Trophoblast cell (in vitro differentiated cells and primary cell): ENCODE results near the gene AGPAT3.

Experiments
- DNase-seq, 2 donors: peaks; one replicate each; pipeline ENCODE4 v3.0.0-alpha.2; 2016
- H2AFZ ChIP-seq: 2 replicates; pipeline ENCODE4 v1.6.1; 2013; ENCODE audit warnings: low read length, moderate library complexity, mild to moderate bottlenecking; ENCODE audit not compliant: insufficient read depth, poor library complexity
- H2AK5ac ChIP-seq: 2 replicates; pipeline ENCODE4 v1.6.1; 2013; ENCODE audit warnings: mild to moderate bottlenecking, low read length
- H2BK120ac ChIP-seq: 2 replicates; pipeline ENCODE4 v1.6.1; 2013; ENCODE audit warnings: low read length, mild to moderate bottlenecking, moderate library complexity; ENCODE audit not compliant: insufficient read depth, poor library complexity
- H2BK12ac ChIP-seq: 2 replicates; pipeline ENCODE4 v1.6.1; 2013; ENCODE audit warnings: mild to moderate bottlenecking, low read length, moderate library complexity
- H2BK5ac ChIP-seq: 2 replicates; pipeline ENCODE4 v1.6.1; 2013; ENCODE audit warnings: low read length, low read depth, moderate library complexity, mild to moderate bottlenecking; ENCODE audit not compliant: poor library complexity
- H3K14ac ChIP-seq: 2 replicates; pipeline ENCODE4 v1.6.1; 2013; ENCODE audit warnings: mild to moderate bottlenecking, low read length
- H3K18ac ChIP-seq: 2 replicates; pipeline ENCODE4 v1.6.1; 2013; ENCODE audit warnings: mild to moderate bottlenecking, low read length
- H3K23ac ChIP-seq: 2 replicates; pipeline ENCODE4 v1.6.1; 2013; ENCODE audit warnings: low read length
- H3K27ac ChIP-seq: 2 replicates; pipeline ENCODE4 v1.5.1; 2013; ENCODE audit warnings: low read depth, mild to moderate bottlenecking, inconsistent platforms, low read length, moderate library complexity
- H3K27me3 ChIP-seq: 2 replicates; pipeline ENCODE4 v1.6.1; 2013; ENCODE audit warnings: inconsistent platforms, mild to moderate bottlenecking, low read length, moderate library complexity; ENCODE audit not compliant: insufficient read depth
- H3K36me3 ChIP-seq, 2 experiments: 1 replicate in 1 of 2; 2 replicates in 1 of 2; pipeline ENCODE4 v1.6.1; 2013; ENCODE audit warnings: low read length in 2 of 2, mild to moderate bottlenecking in 2 of 2, moderate library complexity in 1 of 2; ENCODE audit not compliant: insufficient read depth in 2 of 2, control insufficient read depth in 1 of 2
- H3K4ac ChIP-seq: 2 replicates; pipeline ENCODE4 v1.6.1; 2013; ENCODE audit warnings: low read depth, mild to moderate bottlenecking, low read length, moderate library complexity
- H3K4me1 ChIP-seq, 2 experiments: 1 replicate in 1 of 2; 2 replicates in 1 of 2; pipeline ENCODE4 v1.6.1; 2013; ENCODE audit warnings: low read length in 2 of 2, mild to moderate bottlenecking in 2 of 2, moderate library complexity in 1 of 2; ENCODE audit not compliant: insufficient read depth in 2 of 2, control insufficient read depth in 1 of 2
- H3K4me2 ChIP-seq: 2 replicates; pipeline ENCODE4 v1.6.1; 2013; ENCODE audit warnings: inconsistent platforms, mild to moderate bottlenecking, low read length, moderate library complexity
- H3K4me3 ChIP-seq: 2 replicates; pipeline ENCODE4 v1.5.1; 2013; ENCODE audit warnings: mild to moderate bottlenecking, low read depth, low read length, inconsistent platforms
- H3K79me1 ChIP-seq: one replicate; pipeline ENCODE4 v1.6.1; 2013; ENCODE audit warnings: low read length
- H3K79me2 ChIP-seq: 2 replicates; pipeline ENCODE4 v1.6.1; 2013; ENCODE audit warnings: low read length, mild to moderate bottlenecking; ENCODE audit not compliant: control insufficient read depth, insufficient read depth, poor library complexity
- H3K9ac ChIP-seq: 2 replicates; pipeline ENCODE4 v1.6.1; 2013; ENCODE audit warnings: mild to moderate bottlenecking, low read length
- H3K9me3 ChIP-seq: 2 replicates; pipeline ENCODE4 v1.6.1; 2013; ENCODE audit warnings: low read depth, mild to moderate bottlenecking, control low read depth, inconsistent platforms, low read length; ENCODE audit not compliant: insufficient read depth
- H4K12ac ChIP-seq: 2 replicates; pipeline ENCODE4 v1.6.1; 2013; ENCODE audit warnings: low read depth, mild to moderate bottlenecking, low read length, moderate library complexity
- H4K8ac ChIP-seq: 2 replicates; pipeline ENCODE4 v1.6.1; 2013; ENCODE audit warnings: low read depth, mild to moderate bottlenecking, low read length, moderate library complexity
- H4K91ac ChIP-seq: one replicate; pipeline ENCODE4 v1.6.1; 2013; ENCODE audit warnings: low read depth, mild to moderate bottlenecking, low read length, moderate library complexity
- WGBS: extraction: QIAGEN DNeasy Blood & Tissue Kit; methylation state at CpG from one replicate; pipeline ENCODE4 v1.1.7; 2013; ENCODE audit warnings: missing lambda C conversion rate; ENCODE audit not compliant: insufficient read length, insufficient coverage; ENCODE audit errors: extremely low coverage; 5-methylcytosine and 5-hydroxymethylcytosine counted together

The AGPAT3 gene

GRCh38 chr21:43873673-43874072 lies 8.7 kb downstream of the AGPAT3 start:
- Histone ChIP-seq H3K4ac (no peak overlapping the region), H3K36me3 (peaks cover 2 to 3% of the 10 kb centered on the region in 2 experiments), H2BK120ac (no peak overlapping the region), H3K9me3 (peaks cover 3% of the 10 kb centered on the region), H2AK5ac (no peak overlapping the region), H3K4me1 (no peaks in the 10 kb centered on the region), H3K4me3 (no peak overlapping the region), H4K91ac (no peak overlapping the region), H3K27ac (no peak overlapping the region), H3K9ac (no peak overlapping the region), H4K8ac (no peak overlapping the region), H3K4me2 (no peak overlapping the region), H3K79me1 (no peaks in the 10 kb centered on the region), H3K23ac (no peak overlapping the region), H3K18ac (no peak overlapping the region), H3K14ac (no peak overlapping the region), H3K27me3 (no peaks in the 10 kb centered on the region), H4K12ac (no peak overlapping the region), H2BK12ac (no peak overlapping the region), H2BK5ac (no peak overlapping the region), H2AFZ (no peak overlapping the region), H3K79me2 (no peaks in the 10 kb centered on the region)
- DNase-seq: no peak
- WGBS: no CpG with 5 or more reads among the region's 1 CpG

GRCh38 chr21:43874085-43874805 lies 9.2 kb downstream of the AGPAT3 start:
- Histone ChIP-seq H2BK5ac (no peak overlapping the region), H3K4ac (no peak overlapping the region), H3K4me1 (no peaks in the 10 kb centered on the region), H3K23ac (no peak overlapping the region), H3K9ac (no peak overlapping the region), H3K4me2 (no peak overlapping the region), H3K14ac (no peak overlapping the region), H3K27me3 (no peaks in the 10 kb centered on the region), H3K4me3 (no peak overlapping the region), H3K36me3 (peaks cover 2 to 3% of the 10 kb centered on the region in 2 experiments), H4K12ac (no peak overlapping the region), H2AFZ (no peak overlapping the region), H2AK5ac (no peak overlapping the region), H3K79me1 (no peaks in the 10 kb centered on the region), H2BK120ac (no peak overlapping the region), H3K27ac (no peak overlapping the region), H2BK12ac (no peak overlapping the region), H3K18ac (no peak overlapping the region), H3K79me2 (no peaks in the 10 kb centered on the region), H3K9me3 (peaks cover 3% of the 10 kb centered on the region), H4K8ac (no peak overlapping the region), H4K91ac (no peak overlapping the region)
- WGBS: no CpG with 5 or more reads among the region's 12 CpGs
- no peak for DNase-seq

- Histone ChIP-seq H3K27me3 (no peaks in the 10 kb centered on the region), H4K91ac (no peak overlapping the region)
Measured at GRCh38 chr21:43876605-43877004, 11.6 kb downstream of the AGPAT3 start.

GRCh38 chr21:43877936-43878575 lies 13.0 kb downstream of the AGPAT3 start:
- H3K4ac ChIP-seq: no peak overlapping the region

More at GRCh38 chr21:43876605-43877004, 11.6 kb downstream of the AGPAT3 start:
- Histone ChIP-seq H2AFZ (no peak overlapping the region), H2BK12ac (no peak overlapping the region), H3K14ac (no peak overlapping the region), H3K79me2 (no peaks in the 10 kb centered on the region), H3K4me3 (no peak overlapping the region), H3K4me1 (peaks cover 0 to 7% of the 10 kb centered on the region in 2 experiments), H3K9me3 (peaks cover 3% of the 10 kb centered on the region), H2BK120ac (no peak overlapping the region), H3K36me3 (peaks cover 0 to 3% of the 10 kb centered on the region in 2 experiments), H3K4ac (no peak overlapping the region), H3K79me1 (no peaks in the 10 kb centered on the region), H4K8ac (no peak overlapping the region), H3K4me2 (no peak overlapping the region), H4K12ac (no peak overlapping the region), H3K23ac (no peak overlapping the region), H3K18ac (no peak overlapping the region), H2AK5ac (no peak overlapping the region), H3K9ac (no peak overlapping the region), H3K27ac (no peak overlapping the region), H2BK5ac (no peak overlapping the region)
- no CpG with 5 or more reads among the region's 5 CpGs for WGBS
- no peak for DNase-seq

More at GRCh38 chr21:43877936-43878575, 13.0 kb downstream of the AGPAT3 start:
- Histone ChIP-seq H3K36me3 (peaks cover 0 to 3% of the 10 kb centered on the region in 2 experiments), H3K9ac (no peak overlapping the region), H2BK5ac (no peak overlapping the region), H2BK120ac (no peak overlapping the region), H3K27me3 (no peaks in the 10 kb centered on the region), H3K14ac (no peak overlapping the region), H2AFZ (no peak overlapping the region), H3K27ac (no peak overlapping the region), H4K91ac (no peak overlapping the region), H2BK12ac (no peak overlapping the region), H3K79me1 (no peaks in the 10 kb centered on the region), H3K79me2 (no peaks in the 10 kb centered on the region), H3K23ac (no peak overlapping the region), H3K9me3 (peaks cover 3% of the 10 kb centered on the region), H3K4me2 (no peak overlapping the region), H3K18ac (no peak overlapping the region), H4K12ac (no peak overlapping the region), H2AK5ac (no peak overlapping the region), H3K4me3 (no peak overlapping the region), H4K8ac (no peak overlapping the region), H3K4me1 (peaks cover 0 to 7% of the 10 kb centered on the region in 2 experiments)
- DNase-seq: no peak
- no CpG with 5 or more reads among the region's 25 CpGs for WGBS
